Muscle layer of colon (tissue), 2 donors: ENCODE results near the gene CDHR5.
"Not testable (repeated sequence)": the region's sequence is repeated elsewhere in the genome, so short reads cannot be mapped to it uniquely, and the experiment has no call there.

Experiments
- H3K27ac ChIP-seq: one replicate; pipeline ENCODE4 v1.7.0; 2013; ENCODE audit warnings: low read depth, mild to moderate bottlenecking, low read length, moderate library complexity
- H3K27me3 ChIP-seq, 2 donors: one replicate each; pipeline ENCODE4 v1.7.0; 2013; ENCODE audit warnings: low read length in 2 of 2, mild to moderate bottlenecking in 2 of 2; ENCODE audit not compliant: insufficient read depth in 2 of 2, control insufficient read depth in 1 of 2
- H3K36me3 ChIP-seq: one replicate; pipeline ENCODE4 v1.7.0; 2013; ENCODE audit warnings: mild to moderate bottlenecking, low read length; ENCODE audit not compliant: insufficient read depth
- H3K4me1 ChIP-seq: one replicate; pipeline ENCODE4 v1.7.0; 2013; ENCODE audit warnings: mild to moderate bottlenecking, low read length; ENCODE audit not compliant: insufficient read depth
- H3K4me3 ChIP-seq, 2 donors: one replicate each; pipeline ENCODE4 v1.7.0; 2013; ENCODE audit warnings: low read length in 2 of 2, low read depth in 1 of 2, mild to moderate bottlenecking in 1 of 2, moderate library complexity in 1 of 2
- H3K9ac ChIP-seq: one replicate; pipeline ENCODE4 v1.7.0; 2013; ENCODE audit warnings: low read length
- H3K9me3 ChIP-seq: one replicate; pipeline ENCODE4 v1.7.0; 2013; ENCODE audit warnings: mild to moderate bottlenecking, low read length
- donor health status: abdominal sarcoma.
- donor health status: Adenocarcinoma of cecum.

The CDHR5 gene

DNA sequence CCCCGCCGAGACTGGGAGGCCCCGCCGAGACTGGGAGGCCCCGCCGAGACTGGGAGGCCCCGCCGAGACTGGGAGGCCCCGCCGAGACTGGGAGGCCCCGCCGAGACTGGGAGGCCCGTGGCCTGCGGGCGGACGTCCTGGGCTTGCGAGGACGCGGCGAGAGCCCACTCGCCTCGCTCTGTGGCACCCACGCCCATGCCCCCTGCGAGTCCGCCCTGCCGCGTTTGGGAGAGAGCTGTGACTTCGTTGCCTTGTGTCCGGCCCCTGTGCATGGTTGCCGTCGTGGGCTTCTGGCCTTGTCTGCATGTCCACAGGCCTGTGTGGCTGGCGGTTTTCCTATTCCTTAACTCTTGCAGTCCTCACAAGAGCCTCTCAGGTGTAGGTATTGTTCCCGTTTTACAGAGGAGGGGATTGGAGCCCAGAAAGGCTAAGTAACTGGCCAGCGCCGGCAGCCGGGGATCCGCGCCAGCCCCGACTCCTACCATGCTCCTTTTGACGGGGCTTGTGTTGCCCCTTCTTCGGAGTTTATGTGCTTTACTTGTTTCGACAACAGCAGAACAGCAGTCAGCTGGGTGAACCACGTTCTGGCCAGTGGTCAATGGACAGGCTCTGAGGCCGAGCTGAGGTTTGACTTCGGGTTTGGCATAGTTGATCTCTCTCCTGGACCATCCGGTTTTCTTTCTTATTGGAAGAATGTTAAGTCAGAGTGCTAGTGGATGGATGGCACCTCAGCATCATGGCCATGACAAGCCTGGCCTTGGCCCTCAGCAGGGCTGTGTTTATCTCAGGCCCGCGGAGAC, 47.7 kb downstream of the CDHR5 start:
- Histone ChIP-seq H3K27me3 (peaks cover 0 to 11% of the 10 kb centered on the region in 2 donors), H3K4me1 (peaks cover 36% of the 10 kb centered on the region), H3K4me3 (peak overlapping the region; percentile 95 to 99), H3K9ac (peak overlapping the region; percentile 93), H3K36me3 (peaks cover 6% of the 10 kb centered on the region), H3K9me3 (no peaks in the 10 kb centered on the region), H3K27ac (peak overlapping the region; percentile 73)

DNA sequence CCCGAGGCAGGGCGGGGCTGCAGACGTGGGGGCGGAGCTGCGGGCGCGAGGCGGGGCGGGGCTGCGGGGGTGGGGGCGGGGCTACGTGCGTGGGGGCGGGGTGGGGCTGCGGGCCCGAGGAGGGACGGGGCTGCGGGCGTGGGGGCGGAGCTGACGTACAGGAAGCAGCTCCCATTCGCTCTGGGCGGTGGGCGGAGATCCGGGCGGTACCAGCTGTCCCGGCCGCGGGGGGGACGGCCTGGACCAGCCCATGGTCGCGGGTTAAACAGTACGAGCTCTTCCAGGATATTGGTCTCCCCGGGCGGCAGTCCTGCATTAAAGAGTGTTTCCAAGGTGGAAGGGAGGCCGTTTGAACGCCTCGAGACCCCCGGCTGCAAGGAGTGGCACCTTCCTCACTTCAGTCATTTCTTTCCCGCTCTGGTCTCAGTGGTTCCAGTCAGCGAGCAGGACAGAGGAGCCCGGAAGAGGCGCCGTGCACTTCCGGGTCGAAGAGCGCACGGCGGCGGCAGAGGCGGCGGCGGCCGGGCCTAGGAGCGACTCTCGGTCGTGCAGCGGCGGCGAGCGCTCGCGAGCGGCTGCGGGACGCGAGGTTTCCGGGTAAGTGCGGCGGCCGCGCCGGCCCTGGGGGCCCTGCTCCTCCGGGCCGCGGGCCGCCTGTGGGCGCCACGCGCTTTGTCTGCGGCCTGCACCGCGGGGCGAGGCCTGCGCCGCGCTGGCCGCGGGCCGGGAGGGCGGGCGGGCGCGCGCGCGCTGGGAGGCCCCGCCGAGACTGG, 48.6 kb downstream of the CDHR5 start, which contains the start of gene PHRF1:
Gene PHRF1 (plus strand): TSS at position 475 of the 773 bp plus-strand sequence. CDS start 5,043 bp downstream, outside the sequence.
- Histone ChIP-seq H3K9me3 (no peaks in the 10 kb centered on the region), H3K36me3 (no peaks in the 10 kb centered on the region), H3K4me1 (peaks cover 36% of the 10 kb centered on the region), H3K27me3 (peaks cover 0 to 11% of the 10 kb centered on the region in 2 donors), H3K27ac (peak within 1 kb of the TSS; percentile 73), H3K4me3 (peak within 1 kb of the TSS; percentile 95 to 99), H3K9ac (peak within 1 kb of the TSS; percentile 93)

DNA sequence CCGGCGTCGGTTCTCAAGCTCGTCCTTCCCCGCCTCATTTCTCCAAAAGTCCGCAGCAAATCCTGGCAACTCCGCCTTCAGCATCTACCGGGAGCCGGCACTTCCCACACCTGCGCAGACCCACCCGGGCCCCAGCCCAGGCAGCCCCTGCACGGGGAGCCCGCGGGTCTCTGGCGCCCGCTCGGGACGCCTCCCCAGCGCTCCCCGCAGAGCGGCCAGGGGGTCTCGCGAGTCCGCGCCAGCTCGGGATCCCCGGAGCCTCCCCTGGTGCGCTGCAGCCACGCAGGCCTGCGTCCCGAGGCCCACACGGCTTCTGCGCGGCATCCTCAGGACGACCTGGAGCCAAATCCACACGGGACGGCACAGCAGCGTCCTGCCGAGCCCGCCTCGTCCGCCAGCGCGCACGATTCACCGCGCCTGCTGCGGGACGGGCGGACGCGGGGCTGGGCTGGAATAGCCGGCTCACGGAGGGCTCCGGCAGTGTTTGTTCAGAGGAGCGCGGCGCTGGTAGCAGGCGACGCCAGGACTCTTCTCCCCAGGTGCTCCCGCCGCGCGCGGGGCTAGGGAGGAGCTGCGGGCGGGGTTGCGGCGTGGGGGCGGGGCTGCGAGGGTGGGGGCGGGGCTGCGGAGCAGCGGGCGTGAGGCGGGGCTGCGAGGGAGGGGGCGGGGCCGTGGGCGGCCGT, 49.3 kb downstream of the CDHR5 start:
- no peaks in the 10 kb centered on the region for H3K9me3 ChIP-seq
- H3K27me3 ChIP-seq, result peaks cover 0 to 11% of the 10 kb centered on the region in 2 donors
- H3K36me3 ChIP-seq, result no peaks in the 10 kb centered on the region
- peak overlapping the region; percentile 54 to 58 for H3K4me3 ChIP-seq
- H3K4me1 ChIP-seq, result peaks cover 36% of the 10 kb centered on the region
- H3K9ac ChIP-seq, result no peak overlapping the region
- no peak overlapping the region for H3K27ac ChIP-seq

DNA sequence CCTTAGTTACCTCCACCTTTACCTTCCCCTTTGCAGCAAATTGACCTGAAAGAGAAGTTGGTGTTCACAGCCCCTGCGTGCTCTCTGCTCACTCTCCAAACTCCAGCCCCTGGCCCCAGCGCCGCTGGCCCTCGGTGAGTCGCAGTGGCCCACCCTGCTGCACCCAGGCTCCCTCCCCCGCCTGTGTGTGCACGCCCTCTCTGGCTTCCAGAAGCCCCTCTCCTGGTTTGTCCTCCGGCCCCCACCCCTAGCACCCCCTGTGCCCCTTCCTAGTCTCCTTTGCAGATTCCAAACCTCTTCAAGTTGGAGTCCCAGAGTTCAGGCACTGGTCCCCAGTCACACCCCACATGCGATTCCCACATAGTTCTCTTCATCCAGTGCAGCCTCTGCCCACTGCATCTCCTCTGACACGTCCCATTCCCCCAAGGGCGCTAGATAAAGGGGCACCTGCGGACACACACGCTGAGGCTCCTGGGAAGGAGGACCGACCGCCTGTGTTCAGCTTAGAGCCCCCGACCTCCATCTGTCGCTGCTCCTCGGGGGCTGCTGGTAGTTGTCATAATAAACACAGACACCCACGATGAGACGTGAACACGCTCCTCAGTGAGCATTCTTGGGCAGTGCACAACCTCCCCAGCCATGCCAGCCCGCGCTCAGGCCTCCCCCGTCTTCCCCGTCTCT, 50.0 kb downstream of the CDHR5 start:
- no peaks in the 10 kb centered on the region for H3K36me3 ChIP-seq
- peaks cover 30% of the 10 kb centered on the region for H3K4me1 ChIP-seq
- no peak overlapping the region for H3K27ac ChIP-seq
- no peak overlapping the region for H3K9ac ChIP-seq
- H3K9me3 ChIP-seq, result no peaks in the 10 kb centered on the region
- H3K4me3 ChIP-seq, result peak overlapping the region; percentile 54 to 58
- peaks cover 0 to 11% of the 10 kb centered on the region in 2 donors for H3K27me3 ChIP-seq

DNA sequence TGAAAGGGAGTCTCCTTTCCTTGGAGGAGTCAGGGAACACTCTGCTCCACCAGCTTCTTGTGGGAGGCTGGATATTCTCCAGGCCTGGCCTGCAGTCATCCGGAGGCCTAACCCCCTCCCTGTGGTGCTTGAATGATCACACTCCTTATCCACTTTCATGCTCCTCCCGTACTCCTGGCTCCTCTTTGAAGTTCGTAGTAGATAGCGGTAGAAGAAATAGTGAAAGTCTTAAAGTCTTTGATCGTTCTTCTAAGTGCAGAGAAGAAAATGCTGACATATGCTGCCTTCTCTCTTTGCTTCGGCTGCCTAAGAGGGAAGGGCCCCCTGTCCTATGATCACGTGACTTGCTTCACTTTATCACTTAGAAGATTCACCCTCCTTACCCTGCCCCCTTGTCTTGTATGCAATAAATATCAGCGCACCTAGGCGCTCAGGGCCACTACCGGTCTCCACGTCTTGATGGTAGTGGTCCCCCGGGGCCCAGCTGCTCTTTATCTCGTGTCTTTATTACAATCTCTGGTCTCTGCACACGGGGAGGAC, 50.7 kb downstream of the CDHR5 start:
- not testable (repeated sequence) for H3K9ac ChIP-seq, H3K27ac ChIP-seq, H3K36me3 ChIP-seq, H3K9me3 ChIP-seq
- peaks cover 0 to 11% of the 10 kb centered on the region in 2 donors for H3K27me3 ChIP-seq
- H3K4me3 ChIP-seq, result peak overlapping the region in 1 of 2 donors; percentile 58
- peaks cover 28% of the 10 kb centered on the region for H3K4me1 ChIP-seq

DNA sequence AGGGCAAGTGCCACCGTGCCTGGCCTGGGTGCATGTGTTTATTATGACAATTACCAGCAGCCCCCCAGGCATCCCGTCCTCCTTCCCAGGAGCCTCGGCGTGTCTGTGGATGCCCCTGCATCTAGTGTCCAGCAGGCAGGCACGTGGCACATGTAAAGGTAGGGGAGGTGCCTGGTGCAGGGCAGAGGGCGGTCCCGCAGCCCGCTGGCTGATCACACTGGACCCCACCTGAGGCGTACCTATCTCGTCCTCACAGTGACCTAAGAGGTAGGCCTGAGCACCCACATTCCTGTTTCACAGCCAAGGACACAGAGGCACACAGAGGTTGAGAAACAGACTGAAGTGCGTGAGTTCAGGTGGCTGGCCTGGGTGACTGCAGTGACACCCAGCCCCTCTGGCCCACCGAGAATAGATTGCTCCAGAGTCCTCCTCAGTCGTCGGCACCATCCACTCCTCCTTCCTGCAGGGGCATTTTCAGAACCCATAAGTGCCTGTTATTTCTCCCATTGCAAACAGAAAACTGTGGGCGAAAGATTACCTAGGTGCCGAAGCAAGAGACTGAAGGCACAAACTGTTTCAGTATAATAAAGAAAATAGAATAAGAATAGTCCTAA, 51.5 kb downstream of the CDHR5 start:
- no peak overlapping the region for H3K27ac ChIP-seq
- no peaks in the 10 kb centered on the region for H3K36me3 ChIP-seq
- H3K4me1 ChIP-seq, result peaks cover 24% of the 10 kb centered on the region
- no peaks in the 10 kb centered on the region for H3K9me3 ChIP-seq
- no peak overlapping the region for H3K9ac ChIP-seq
- no peak overlapping the region for H3K4me3 ChIP-seq
- peaks cover 0 to 11% of the 10 kb centered on the region in 2 donors for H3K27me3 ChIP-seq

DNA sequence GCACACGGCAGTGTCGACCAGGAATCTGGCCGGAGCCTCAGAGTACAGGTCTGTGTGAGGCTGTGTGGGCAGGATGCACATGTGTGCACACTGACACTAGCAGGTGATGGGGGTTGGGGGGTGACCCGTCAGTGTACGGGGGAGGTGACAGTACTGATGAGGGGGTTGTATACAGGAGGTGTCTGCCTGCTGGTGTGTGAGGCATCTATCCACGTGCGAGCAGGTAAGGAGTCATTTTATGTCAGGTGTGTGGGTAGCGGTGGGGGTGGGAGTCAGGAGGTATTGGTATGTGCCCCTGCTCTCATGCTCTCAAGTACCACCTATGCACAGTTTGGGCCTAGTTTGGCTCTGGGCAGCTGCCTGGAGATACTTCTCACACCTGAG, 53.0 kb downstream of the CDHR5 start:
- no peak overlapping the region for H3K4me3 ChIP-seq
- H3K27me3 ChIP-seq, result peaks cover 0 to 11% of the 10 kb centered on the region in 2 donors
- no peak overlapping the region for H3K9ac ChIP-seq
- H3K27ac ChIP-seq, result no peak overlapping the region
- H3K9me3 ChIP-seq, result no peaks in the 10 kb centered on the region
- H3K4me1 ChIP-seq, result peaks cover 12% of the 10 kb centered on the region
- no peaks in the 10 kb centered on the region for H3K36me3 ChIP-seq

DNA sequence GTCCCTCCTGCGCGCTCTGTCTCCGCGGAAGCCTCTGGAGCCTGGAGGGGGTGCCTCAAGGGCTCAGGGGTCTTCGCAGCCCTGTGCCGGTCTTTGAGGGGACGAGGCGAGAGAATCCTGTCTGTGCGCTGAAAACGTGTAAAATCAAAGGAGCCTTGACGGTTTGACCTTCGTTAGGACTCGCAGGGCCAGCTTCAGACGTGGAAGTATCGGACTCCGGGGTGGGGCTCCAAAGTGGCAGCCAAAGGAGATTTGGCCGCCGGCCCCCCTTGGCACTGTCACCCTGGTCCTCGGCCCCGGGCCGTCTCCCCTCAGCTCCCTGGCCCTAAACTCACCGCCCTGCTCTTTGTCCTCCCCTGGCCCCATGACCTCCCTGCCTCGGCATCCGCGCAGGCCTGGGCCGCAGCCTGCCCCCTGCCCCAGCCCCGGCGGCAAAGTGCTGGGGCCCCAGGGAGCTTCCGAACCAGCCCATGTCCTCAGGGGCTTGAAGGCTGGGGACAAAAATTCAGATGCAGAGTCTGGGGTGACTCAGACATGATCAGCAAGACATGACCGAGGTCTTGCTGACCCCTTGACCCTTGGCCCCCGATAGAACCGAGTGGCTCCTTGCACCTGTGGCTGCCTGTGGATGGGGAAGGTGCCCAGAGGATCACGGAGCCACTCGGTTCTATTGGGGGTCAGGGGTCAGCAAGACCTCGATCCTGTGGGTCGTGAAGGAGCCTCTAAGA, 55.4 kb downstream of the CDHR5 start:
- H3K4me1 ChIP-seq, result peaks cover 9% of the 10 kb centered on the region
- peaks cover 0 to 4% of the 10 kb centered on the region in 2 donors for H3K27me3 ChIP-seq
- H3K36me3 ChIP-seq, result no peaks in the 10 kb centered on the region
- peak overlapping the region; percentile 59 for H3K4me3 ChIP-seq
- no peaks in the 10 kb centered on the region for H3K9me3 ChIP-seq
- H3K27ac ChIP-seq, result no peak overlapping the region
- H3K9ac ChIP-seq, result peak overlapping the region; percentile 41

DNA sequence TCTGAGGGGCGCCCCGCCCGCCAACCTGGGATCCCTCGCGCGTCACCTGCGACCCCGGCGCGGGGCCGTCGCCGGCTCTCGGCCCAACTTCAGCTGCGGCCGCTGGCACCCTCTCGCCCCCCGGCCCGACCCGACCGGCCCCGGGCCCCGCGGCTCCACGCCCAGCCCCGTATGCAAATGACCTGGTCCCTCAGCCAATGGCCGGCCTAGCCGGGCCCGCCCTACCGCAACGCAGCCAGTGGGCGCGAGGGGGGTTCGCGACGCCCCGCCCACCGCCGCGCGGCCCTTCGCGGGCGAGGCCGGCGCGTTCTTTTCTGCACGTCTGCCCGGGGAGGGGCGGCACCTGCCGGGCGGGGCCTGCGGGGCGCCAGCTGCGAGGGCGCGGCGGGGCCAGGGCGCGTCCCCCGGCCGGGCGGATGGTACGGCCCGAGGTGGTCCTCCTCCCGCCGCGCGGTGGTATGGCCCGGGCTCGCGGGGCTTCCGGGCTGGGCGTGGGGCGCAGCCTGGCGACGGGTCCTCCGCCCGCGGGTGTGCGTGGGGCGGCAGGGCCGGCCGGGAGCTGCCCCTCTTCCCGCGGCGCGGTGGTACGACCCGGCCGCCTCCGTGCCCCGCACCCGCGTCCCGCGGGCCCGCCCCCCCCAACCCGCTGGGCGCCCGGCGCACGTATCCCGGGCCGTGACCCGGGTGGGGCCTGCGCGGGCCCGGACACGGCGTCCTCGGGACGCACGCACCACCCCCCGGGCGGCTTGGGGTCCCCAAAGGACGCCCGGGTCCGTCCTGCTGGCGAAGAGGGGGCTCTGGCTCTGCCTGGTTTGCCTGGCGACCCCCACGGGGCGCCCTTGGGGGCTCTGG, 56.2 kb downstream of the CDHR5 start:
- Histone ChIP-seq H3K27ac (no peak overlapping the region), H3K9ac (peak overlapping the region; percentile 41), H3K9me3 (no peaks in the 10 kb centered on the region), H3K4me3 (peak overlapping the region; percentile 59), H3K27me3 (peaks cover 0 to 4% of the 10 kb centered on the region in 2 donors), H3K36me3 (no peaks in the 10 kb centered on the region), H3K4me1 (peaks cover 7% of the 10 kb centered on the region)
